MM.1S (cell line): ENCODE data around the gene PPFIA2.

ENCODE experiments used
- DNase-seq: peaks from one replicate; pipeline ENCODE4 v3.0.0-alpha.2; 2015
- H2AFZ ChIP-seq: fragments of 300-600 bp; sonication (generic); 2 replicates; pipeline ENCODE4 v1.6.0; 2016; ENCODE audit warnings: antibody characterized with exemption, low read length
- H3F3A ChIP-seq: fragments of 300-600 bp; sonication (generic); 2 replicates; pipeline ENCODE4 v1.6.1; 2016; ENCODE audit warnings: mild to moderate bottlenecking, antibody characterized with exemption, low read length, moderate library complexity, mixed read lengths; ENCODE audit not compliant: insufficient read depth
- H3K27ac ChIP-seq: fragments of 300-600 bp; sonication (generic); 2 replicates; pipeline ENCODE4 v1.5.1; 2016; ENCODE audit warnings: mild to moderate bottlenecking, low read length
- H3K27me3 ChIP-seq: fragments of 300-600 bp; sonication (generic); replicated peaks from 2 replicates; pipeline ENCODE4 v1.6.0; 2016; ENCODE audit warnings: low read length; ENCODE audit not compliant: insufficient read depth
- H3K36me3 ChIP-seq: fragments of 300-600 bp; sonication (generic); replicated peaks from 2 replicates; pipeline ENCODE4 v1.6.1; 2016; ENCODE audit warnings: mild to moderate bottlenecking, low read length, mixed read lengths; ENCODE audit not compliant: insufficient read depth
- H3K4me1 ChIP-seq: fragments of 300-600 bp; sonication (generic); 2 replicates; pipeline ENCODE4 v1.6.1; 2016; ENCODE audit warnings: low read length, mixed read lengths
- H3K4me2 ChIP-seq: fragments of 300-600 bp; sonication (generic); 2 replicates; pipeline ENCODE4 v1.6.0; 2016; ENCODE audit warnings: low read depth, low read length
- H3K4me3 ChIP-seq: fragments of 300-600 bp; sonication (generic); 2 replicates; pipeline ENCODE4 v1.5.1; 2016; ENCODE audit warnings: low read length, mixed read lengths
- H3K79me2 ChIP-seq: fragments of 300-600 bp; sonication (generic); 2 replicates; pipeline ENCODE4 v1.6.1; 2016; ENCODE audit warnings: mixed run types, low read length, mixed read lengths
- H3K9ac ChIP-seq: fragments of 300-600 bp; sonication (generic); 2 replicates; pipeline ENCODE4 v1.6.1; 2016; ENCODE audit warnings: low read length, mixed read lengths
- H3K9me2 ChIP-seq: fragments of 300-600 bp; sonication (generic); replicated peaks from 2 replicates; pipeline ENCODE4 v1.6.1; 2016; ENCODE audit warnings: mild to moderate bottlenecking, low read length, mixed read lengths; ENCODE audit not compliant: insufficient read depth
- H3K9me3 ChIP-seq: fragments of 300-600 bp; sonication (generic); replicated peaks from 2 replicates; pipeline ENCODE4 v1.6.1; 2016; ENCODE audit warnings: mild to moderate bottlenecking, low read length, mixed read lengths; ENCODE audit not compliant: insufficient read depth
- H4K20me1 ChIP-seq: fragments of 300-600 bp; sonication (generic); 2 replicates; pipeline ENCODE4 v1.6.1; 2016; ENCODE audit warnings: mild to moderate bottlenecking, low read length, moderate library complexity, mixed read lengths; ENCODE audit not compliant: insufficient read depth
- CTCF ChIP-seq: fragments of 300-600 bp; sonication (generic); IDR thresholded peaks from 2 replicates; pipeline ENCODE4 v1.5.1; 2016; ENCODE audit warnings: antibody characterized with exemption, low read length, mixed read lengths
- EZH2 ChIP-seq: fragments of 300-600 bp; sonication (generic); optimal IDR thresholded peaks from 2 replicates; pipeline ENCODE3; 2017; ENCODE audit warnings: low read depth, mild to moderate bottlenecking, antibody characterized with exemption, low read length, mixed read lengths
- EZH2phosphoT487 ChIP-seq: fragments of 300-600 bp; sonication (generic); IDR thresholded peaks from 2 replicates; pipeline ENCODE4 v1.6.1; 2018; ENCODE audit warnings: antibody characterized with exemption, low read length

The PPFIA2 gene

GRCh38 chr12:81370456-81370855 is 388.7 kb downstream of the PPFIA2 start:
- no peak for DNase-seq
- H3K9ac ChIP-seq: no peak overlapping the region
- H3K4me1 ChIP-seq: peaks cover 9% of the 10 kb centered on the region
- no peaks in the 10 kb centered on the region for H3F3A ChIP-seq
- no peaks in the 10 kb centered on the region for H3K79me2 ChIP-seq
- no peak for TF ChIP-seq CTCF
- no peak for TF ChIP-seq EZH2
- no peak for TF ChIP-seq EZH2phosphoT487
- H3K27ac ChIP-seq: no peak overlapping the region
- no peak overlapping the region for H2AFZ ChIP-seq
- H3K9me2 ChIP-seq: no peaks in the 10 kb centered on the region
- H3K36me3 ChIP-seq: no peaks in the 10 kb centered on the region
- H4K20me1 ChIP-seq: no peaks in the 10 kb centered on the region
- no peaks in the 10 kb centered on the region for H3K27me3 ChIP-seq
- no peaks in the 10 kb centered on the region for H3K9me3 ChIP-seq
- no peak overlapping the region for H3K4me2 ChIP-seq
- H3K4me3 ChIP-seq: no peak overlapping the region

- TF ChIP-seq EZH2 (no peak), CTCF (no peak), EZH2phosphoT487 (no peak)
- no peak overlapping the region for H3K9ac ChIP-seq
- H3K27me3 ChIP-seq: no peaks in the 10 kb centered on the region
- no peaks in the 10 kb centered on the region for H3K36me3 ChIP-seq
- no peaks in the 10 kb centered on the region for H3K79me2 ChIP-seq
- H3K4me2 ChIP-seq: no peak overlapping the region
- H3K9me3 ChIP-seq: no peaks in the 10 kb centered on the region
- DNase-seq: no peak
- H3F3A ChIP-seq: no peaks in the 10 kb centered on the region
- no peaks in the 10 kb centered on the region for H3K4me1 ChIP-seq
- no peaks in the 10 kb centered on the region for H3K9me2 ChIP-seq
- H2AFZ ChIP-seq: no peak overlapping the region
- H4K20me1 ChIP-seq: no peaks in the 10 kb centered on the region
- H3K27ac ChIP-seq: no peak overlapping the region
- no peak overlapping the region for H3K4me3 ChIP-seq
Measured at GRCh38 chr12:81369175-81369574, 390.0 kb downstream of the PPFIA2 start.

GRCh38 chr12:81365284-81365683 is 393.9 kb downstream of the PPFIA2 start:
- Histone ChIP-seq H4K20me1 (no peaks in the 10 kb centered on the region), H3K4me1 (no peaks in the 10 kb centered on the region), H3F3A (no peaks in the 10 kb centered on the region), H3K27me3 (no peaks in the 10 kb centered on the region), H3K27ac (no peak overlapping the region), H2AFZ (no peak overlapping the region), H3K9me3 (no peaks in the 10 kb centered on the region), H3K4me3 (no peak overlapping the region), H3K36me3 (no peaks in the 10 kb centered on the region), H3K79me2 (no peaks in the 10 kb centered on the region), H3K9me2 (no peaks in the 10 kb centered on the region), H3K4me2 (no peak overlapping the region), H3K9ac (no peak overlapping the region)
- DNase-seq: no peak
- TF ChIP-seq EZH2: no peak
- TF ChIP-seq CTCF: no peak
- no peak for TF ChIP-seq EZH2phosphoT487
